ENCODE data around the gene LEKR1. TPM values are rescaled to one million over a fixed set of nuclear protein-coding genes. Genes with fewer than 3 reads are reported as not detected.

Gene LEKR1
- total and polyA plus RNA-seq, 9 of the 15 experiments (the other 6 are each of a cell fraction or from before 2014, with no cell fraction given), result 0.76 to 1.8 (median 1.2) TPM

DNA sequence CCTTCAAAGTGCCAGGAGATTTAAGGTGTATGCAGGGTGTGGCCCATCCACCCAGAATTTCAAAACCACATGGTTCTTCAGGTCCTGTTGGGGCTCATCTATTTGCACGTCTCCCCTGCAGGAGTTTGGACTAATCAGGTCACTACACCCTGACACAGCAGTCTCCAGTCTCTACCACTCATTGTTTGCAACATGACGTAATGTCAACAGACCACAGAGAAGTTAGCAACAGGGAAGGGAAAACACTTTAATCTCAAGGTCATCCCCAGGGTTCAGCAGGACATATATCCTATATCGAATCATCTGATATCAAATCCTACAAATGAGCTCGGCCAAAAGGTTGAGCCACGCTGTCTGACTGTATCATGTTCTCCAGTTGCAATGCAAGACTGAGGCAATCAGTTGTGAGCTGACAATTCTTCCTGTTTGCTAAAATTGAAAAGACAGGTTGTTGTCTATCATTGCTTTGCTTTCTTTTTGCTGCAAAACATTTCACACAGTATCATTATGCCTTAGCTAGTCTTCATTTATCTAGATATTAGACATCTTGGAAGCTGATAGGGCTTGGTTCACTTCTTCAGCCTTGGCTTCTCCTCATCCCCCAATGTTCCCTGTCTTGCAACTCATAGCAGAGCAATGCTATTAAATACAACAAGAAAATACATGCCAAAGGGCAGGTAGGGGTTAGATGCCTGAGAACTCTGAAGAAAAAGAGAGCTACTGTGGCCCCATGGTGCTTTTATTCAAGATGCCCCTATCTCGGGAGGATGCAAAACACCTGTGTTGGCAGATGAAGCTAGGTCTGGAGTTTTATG lies 13.4 kb upstream of the LEKR1 start (continued):
- TF ChIP-seq CEBPG (CRISPR knock-in tag; IDR thresholded peaks at IDR 0.05), result peak; percentile 86
- TF ChIP-seq CEBPG (tag; conservative IDR thresholded peaks at IDR 0.05 in 1 of 2, IDR thresholded peaks at IDR 0.05 in 1 of 2), result peak; percentile 90 to 92
- no peak for TF ChIP-seq PML (IDR thresholded peaks at IDR 0.05; ENCODE audit: low read length)
- TF ChIP-seq, protein P1, sequence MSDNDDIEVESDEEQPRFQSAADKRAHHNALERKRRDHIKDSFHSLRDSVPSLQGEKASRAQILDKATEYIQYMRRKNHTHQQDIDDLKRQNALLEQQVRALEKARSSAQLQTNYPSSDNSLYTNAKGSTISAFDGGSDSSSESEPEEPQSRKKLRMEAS (CRISPR knock-in tag; IDR thresholded peaks at IDR 0.05), result no peak
- no peak for TF ChIP-seq ZNF586 (CRISPR knock-in tag; conservative IDR thresholded peaks at IDR 0.05)
- peak; percentile 94 for TF ChIP-seq CEBPB (tag; IDR thresholded peaks at IDR 0.05)
- TF ChIP-seq EZH2 (IDR thresholded peaks at IDR 0.05; ENCODE audit: borderline replicate concordance, low read depth, low read length), result no peak
- TF ChIP-seq NR1H2 (CRISPR knock-in tag; IDR thresholded peaks at IDR 0.05), result no peak
- 0 out of 2 replicates have a peak, but pooled peaks have one; percentile 42 for TF ChIP-seq ZNF134 (CRISPR knock-in tag; conservative IDR thresholded peaks at IDR 0.05)
- no peak for TF ChIP-seq ZBED1 (IDR thresholded peaks at IDR 0.05)
- peak; percentile 53 for TF ChIP-seq RFX1 (IDR thresholded peaks at IDR 0.05)
- peak; percentile 48; the same call in 1 of the 2 replicates for TF ChIP-seq LCOR (CRISPR knock-in tag; IDR thresholded peaks at IDR 0.05)
- TF ChIP-seq KAT7 (CRISPR knock-in tag; IDR thresholded peaks at IDR 0.05; ENCODE audit: borderline replicate concordance), result no peak
- no peak for TF ChIP-seq ZNF146 (CRISPR knock-in tag; IDR thresholded peaks at IDR 0.05; ENCODE audit: unreplicated experiment)
- TF ChIP-seq, protein P2, sequence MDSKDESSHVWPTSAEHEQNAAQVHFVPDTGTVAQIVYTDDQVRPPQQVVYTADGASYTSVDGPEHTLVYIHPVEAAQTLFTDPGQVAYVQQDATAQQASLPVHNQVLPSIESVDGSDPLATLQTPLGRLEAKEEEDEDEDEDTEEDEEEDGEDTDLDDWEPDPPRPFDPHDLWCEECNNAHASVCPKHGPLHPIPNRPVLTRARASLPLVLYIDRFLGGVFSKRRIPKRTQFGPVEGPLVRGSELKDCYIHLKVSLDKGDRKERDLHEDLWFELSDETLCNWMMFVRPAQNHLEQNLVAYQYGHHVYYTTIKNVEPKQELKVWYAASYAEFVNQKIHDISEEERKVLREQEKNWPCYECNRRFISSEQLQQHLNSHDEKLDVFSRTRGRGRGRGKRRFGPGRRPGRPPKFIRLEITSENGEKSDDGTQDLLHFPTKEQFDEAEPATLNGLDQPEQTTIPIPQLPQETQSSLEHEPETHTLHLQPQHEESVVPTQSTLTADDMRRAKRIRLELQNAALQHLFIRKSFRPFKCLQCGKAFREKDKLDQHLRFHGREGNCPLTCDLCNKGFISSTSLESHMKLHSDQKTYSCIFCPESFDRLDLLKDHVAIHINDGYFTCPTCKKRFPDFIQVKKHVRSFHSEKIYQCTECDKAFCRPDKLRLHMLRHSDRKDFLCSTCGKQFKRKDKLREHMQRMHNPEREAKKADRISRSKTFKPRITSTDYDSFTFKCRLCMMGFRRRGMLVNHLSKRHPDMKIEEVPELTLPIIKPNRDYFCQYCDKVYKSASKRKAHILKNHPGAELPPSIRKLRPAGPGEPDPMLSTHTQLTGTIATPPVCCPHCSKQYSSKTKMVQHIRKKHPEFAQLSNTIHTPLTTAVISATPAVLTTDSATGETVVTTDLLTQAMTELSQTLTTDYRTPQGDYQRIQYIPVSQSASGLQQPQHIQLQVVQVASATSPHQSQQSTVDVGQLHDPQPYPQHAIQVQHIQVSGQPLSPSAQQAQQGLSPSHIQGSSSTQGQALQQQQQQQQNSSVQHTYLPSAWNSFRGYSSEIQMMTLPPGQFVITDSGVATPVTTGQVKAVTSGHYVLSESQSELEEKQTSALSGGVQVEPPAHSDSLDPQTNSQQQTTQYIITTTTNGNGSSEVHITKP (IDR thresholded peaks at IDR 0.05; ENCODE audit: partially characterized antibody), result peak; percentile 91
- TF ChIP-seq ZNF184 (CRISPR knock-in tag; IDR thresholded peaks at IDR 0.05), result no peak
- no peak for TF ChIP-seq POLR2H (tag; IDR thresholded peaks at IDR 0.05; ENCODE audit: low read depth)
- TF ChIP-seq NCOR1 (IDR thresholded peaks at IDR 0.05), result peak; percentile 60
- no peak for TF ChIP-seq ETS2 (tag; IDR thresholded peaks at IDR 0.05; ENCODE audit: borderline replicate concordance, poor library complexity, severe bottlenecking)
- TF ChIP-seq TEAD4 (IDR thresholded peaks at IDR 0.05; ENCODE audit: low read length), result peak; percentile 67
- no peak for TF ChIP-seq TEAD4 (CRISPR knock-in tag; IDR thresholded peaks at IDR 0.05; ENCODE audit: borderline replicate concordance)
- no peak for TF ChIP-seq CREBBP (IDR thresholded peaks at IDR 0.05; ENCODE audit: low read depth, low read length)
- no peak for TF ChIP-seq ZNF263 (CRISPR knock-in tag; IDR thresholded peaks at IDR 0.05; ENCODE audit: borderline replicate concordance)
- peak; percentile 84 for TF ChIP-seq MYC (IDR thresholded peaks at IDR 0.05; ENCODE audit: low read depth, low read length)
- no peak for TF ChIP-seq MYC (CRISPR knock-in tag; IDR thresholded peaks at IDR 0.05; ENCODE audit: borderline replicate concordance, low read depth)
- peak; percentile 79 for TF ChIP-seq EP400 (IDR thresholded peaks at IDR 0.05)
- no peak for TF ChIP-seq POLR2B (IDR thresholded peaks at IDR 0.05; ENCODE audit: low read depth, partially characterized antibody)

Measured in K562 (cell line).